ENCODE results near the gene WNT9B.

- TF ChIP-seq POLR2A (IDR thresholded peaks at IDR 0.05) (no peak), CTCF (IDR thresholded peaks at IDR 0.05) (no peak)
Measured at GRCh38 chr17:46892192-46892703, 40.9 kb downstream of the WNT9B start.

Measured in prostate gland (tissue), 2 donors.